NCI-H1048 (cell line): ENCODE measurements around the gene OR1S1.
A peak's percentile ranks its signal among the peaks of the same experiment; 100 is the strongest.
"Not testable (repeated sequence)": the region's sequence is repeated elsewhere in the genome, so short reads cannot be mapped to it uniquely, and the experiment has no call there.

Experiments used
- DNase-seq: peaks from one replicate; lab custom pipeline; 2025; lab: John Stamatoyannopoulos, UW

Gene OR1S1

GRCh38 chr11:58212420-58212819 lies at the start of gene OR1S1:
Gene OR1S1, plus strand, starts transcription at chr11:58212720.
- not testable (repeated sequence) for DNase-seq

- DNase-seq: no peak
These were observed 48.1 kb upstream of the OR1S1 start for GRCh38 chr11:58164389-58164788.

GRCh38 chr11:58164990-58165389 lies 47.5 kb upstream of the OR1S1 start:
- DNase-seq: no peak

GRCh38 chr11:58165504-58166106 lies 46.9 kb upstream of the OR1S1 start:
- DNase-seq: no peak

GRCh38 chr11:58177409-58178054 lies 35.0 kb upstream of the OR1S1 start:
- no peak for DNase-seq

- no peak for DNase-seq
These were observed 34.1 kb upstream of the OR1S1 start for GRCh38 chr11:58178444-58178843.

GRCh38 chr11:58179648-58180047 lies 32.9 kb upstream of the OR1S1 start:
- DNase-seq: no peak

GRCh38 chr11:58186938-58187337 lies 25.6 kb upstream of the OR1S1 start:
- no peak for DNase-seq

GRCh38 chr11:58188770-58189169 lies 23.8 kb upstream of the OR1S1 start, which contains the start of gene OR9Q2:
Gene OR9Q2, plus strand, starts transcription at chr11:58189070. Its CDS starts 1,421 bp downstream, at chr11:58190491.
- DNase-seq: no peak

- no peak for DNase-seq
These were observed 20.3 kb upstream of the OR1S1 start for GRCh38 chr11:58192229-58192628.

- no peak for DNase-seq
These were observed 19.1 kb upstream of the OR1S1 start for GRCh38 chr11:58193391-58193790.

- no peak for DNase-seq
These were observed 16.6 kb upstream of the OR1S1 start for GRCh38 chr11:58195939-58196338.

GRCh38 chr11:58199271-58199670 lies 13.2 kb upstream of the OR1S1 start:
- DNase-seq: no peak

GRCh38 chr11:58204042-58204441 lies 8.5 kb upstream of the OR1S1 start, which contains the start of gene OR1S2:
Gene OR1S2, minus strand, starts transcription at chr11:58204142. Its CDS starts 0 bp downstream, at chr11:58204142.
- DNase-seq: no peak

GRCh38 chr11:58216476-58216875 lies 4.0 kb downstream of the OR1S1 start:
- no peak for DNase-seq

- DNase-seq: peak; percentile 91
These were observed 10.2 kb downstream of the OR1S1 start for GRCh38 chr11:58222721-58223120.

- DNase-seq: no peak
These were observed 15.6 kb downstream of the OR1S1 start for GRCh38 chr11:58227956-58228615.

- DNase-seq: no peak
These were observed 31.4 kb downstream of the OR1S1 start for GRCh38 chr11:58243954-58244353.

GRCh38 chr11:58254936-58255335 lies 42.4 kb downstream of the OR1S1 start:
- no peak for DNase-seq

GRCh38 chr11:58259983-58260382 lies 47.5 kb downstream of the OR1S1 start:
- DNase-seq: no peak
